K562 (cell line): ENCODE data around the gene SULT1C4. TPM values are rescaled to one million over a fixed set of nuclear protein-coding genes. Genes with fewer than 3 reads are reported as not detected.

Experiments
- ATAC-seq: fragments of 200-7000 bp; cut with Tn5 transposase; 3 replicates; pipeline ENCODE4 v1.9.1; 2020; ENCODE audit warnings: moderate library complexity
- BruUV-seq: library from RNA; stranded (reverse); fragments of 400-500 nt; replicated peaks from 2 replicates; lab custom pipeline; 2021; lab: Mats Ljungman, UMichigan
- CTCF ChIA-PET: fragments of 300-600 bp; formaldehyde crosslinking; extraction: SDS; loops from one replicate; lab custom pipeline; 2021; ENCODE audit warnings: low intra/inter-chr PET ratio; lab: Yijun Ruan, JAX
- POLR2A ChIA-PET: fragments of 300-600, 350-650 bp; sonication (Branson Sonifier 250); formaldehyde crosslinking; extraction: SDS; loops from one replicate; lab custom pipeline; 2021; ENCODE audit warnings: antibody characterized with exemption, inconsistent platforms; lab: Yijun Ruan, JAX
- DNase-seq, 4 experiments: peaks; one replicate each; pipeline versions ENCODE4 v3.0.0 to v3.0.0-alpha.2; 2011 to 2018; ENCODE audit warnings: low spot score in 3 of 4, mixed read lengths in 3 of 4; ENCODE audit errors: extremely low read depth in 1 of 4
- FAIRE-seq: peaks from 2 replicates; lab custom pipeline; 2011; peaks lifted over from hg19 to GRCh38; lab: Jason Lieb, UNC
- H2AFZ ChIP-seq: 2 replicates; pipeline ENCODE4 v1.6.0; 2011; ENCODE audit warnings: low read depth, low read length, control low read depth, inconsistent platforms
- H3K27ac ChIP-seq: fragments of 200-600 bp; 3 replicates; pipeline ENCODE4 v1.8.0; 2011; ENCODE audit warnings: low read depth, mild to moderate bottlenecking, control low read depth, inconsistent platforms, low read length, moderate library complexity, mixed read lengths; ENCODE audit errors: extremely low read depth
- H3K27me3 ChIP-seq, 2 experiments: fragments of 300-600 bp in 1 of 2; 2 replicates in 1 of 2; 3 replicates in 1 of 2; pipeline versions ENCODE4 v1.6.0 to v1.8.0; 2011; ENCODE audit warnings: inconsistent platforms in 2 of 2, low read length in 2 of 2, mild to moderate bottlenecking in 1 of 2, mixed read lengths in 1 of 2, moderate library complexity in 1 of 2; ENCODE audit not compliant: control insufficient read depth in 2 of 2, insufficient read depth in 2 of 2
- H3K36me3 ChIP-seq: fragments of 300-600 bp; 3 replicates; pipeline ENCODE4 v1.8.0; 2011; ENCODE audit warnings: mild to moderate bottlenecking, low read length, inconsistent platforms; ENCODE audit not compliant: control insufficient read depth, insufficient read depth
- H3K4me1 ChIP-seq, 2 experiments: fragments of 200-600 bp in 1 of 2; replicated peaks in 1 of 2; 2 replicates in 1 of 2; 3 replicates in 1 of 2; pipeline versions ENCODE4 v1.5.1 to v1.8.0; 2011; ENCODE audit warnings: inconsistent platforms in 2 of 2, low read length in 2 of 2, mild to moderate bottlenecking in 1 of 2, mixed read lengths in 1 of 2, moderate library complexity in 1 of 2; ENCODE audit not compliant: control insufficient read depth in 2 of 2, insufficient read depth in 2 of 2
- H3K4me2 ChIP-seq: 2 replicates; pipeline ENCODE4 v1.6.1; 2011; ENCODE audit warnings: low read length, control low read depth, inconsistent platforms, mixed read lengths; ENCODE audit not compliant: insufficient read depth
- H3K4me3 ChIP-seq: fragments of 200-600 bp; sonication (generic), shearing (Covaris generic); 2 replicates; pipeline ENCODE4 v1.5.1; 2016; ENCODE audit warnings: control low read depth, inconsistent platforms
- H3K79me2 ChIP-seq: fragments of 200-600 bp; 3 replicates; pipeline ENCODE4 v1.8.0; 2011; ENCODE audit warnings: low read length, inconsistent platforms; ENCODE audit not compliant: control insufficient read depth, insufficient read depth
- H3K9ac ChIP-seq, 2 experiments: 2 replicates each; pipeline versions ENCODE4 v1.6.0 to v1.6.1; 2011; ENCODE audit warnings: low read depth in 2 of 2, low read length in 2 of 2, control low read depth in 1 of 2, inconsistent platforms in 1 of 2, mild to moderate bottlenecking in 1 of 2, mixed read lengths in 1 of 2; ENCODE audit not compliant: insufficient read depth in 1 of 2
- H3K9me1 ChIP-seq: one replicate; pipeline ENCODE4 v1.6.0; 2011; ENCODE audit warnings: inconsistent platforms, mild to moderate bottlenecking, low read length, moderate library complexity; ENCODE audit not compliant: control insufficient read depth, insufficient read depth
- H3K9me3 ChIP-seq: replicated peaks from 2 replicates; pipeline ENCODE4 v1.5.1; 2011; ENCODE audit warnings: low read depth, low read length, inconsistent platforms; ENCODE audit not compliant: control insufficient read depth, insufficient read depth
- H4K20me1 ChIP-seq: replicated peaks from 2 replicates; pipeline ENCODE4 v1.6.1; 2011; ENCODE audit warnings: low read length, inconsistent platforms, mixed read lengths; ENCODE audit not compliant: control insufficient read depth, insufficient read depth
- BRCA1 ChIP-seq, 2 experiments: fragments of 450-650 bp in 1 of 2; sonication (generic) in 1 of 2; formaldehyde crosslinking in 1 of 2; IDR thresholded peaks; 2 replicates each; pipeline versions ENCODE4 v1.5.0 to v1.6.1; 2017 to 2020; ENCODE audit warnings: mild to moderate bottlenecking in 1 of 2, missing genetic modification reagents in 1 of 2
- CEBPB ChIP-seq: fragments of 450-650 bp; IDR thresholded peaks from 2 replicates; pipeline ENCODE4 v1.6.1; 2016; ENCODE audit warnings: missing genetic modification characterization, missing compliant biosample characterization
- CEBPG ChIP-seq, 3 experiments: fragments of 200-800 bp in 1 of 3; sonication (Bioruptor generic) in 1 of 3; sonication (generic) in 1 of 3; formaldehyde crosslinking in 1 of 3; IDR thresholded peaks in 2 of 3; conservative IDR thresholded peaks in 1 of 3; 2 replicates each; pipeline versions ENCODE4 v1.6.1 to v1.8.0; 2016 to 2022; ENCODE audit warnings: missing compliant biosample characterization in 2 of 3, missing genetic modification characterization in 2 of 3, mild to moderate bottlenecking in 1 of 3, missing genetic modification reagents in 1 of 3
- FOXP1 ChIP-seq: sonication (generic); formaldehyde crosslinking; IDR thresholded peaks from 2 replicates; pipeline ENCODE4 v1.8.0; 2022; ENCODE audit warnings: mild to moderate bottlenecking, missing genetic modification reagents
- KDM1A ChIP-seq, 2 experiments: fragments of 450-650 bp; IDR thresholded peaks; 2 replicates each; pipeline ENCODE4 v1.6.1; 2016; ENCODE audit warnings: mild to moderate bottlenecking in 2 of 2
- ZNF282 ChIP-seq: sonication (generic); formaldehyde crosslinking; IDR thresholded peaks from 2 replicates; pipeline ENCODE4 v1.8.1; 2023; ENCODE audit warnings: missing genetic modification reagents
- ZNF316 ChIP-seq: fragments of 450-650 bp; IDR thresholded peaks from 2 replicates; pipeline ENCODE4 v1.6.1; 2016
- WGBS: fragments of 100-300 bp; shearing (Covaris generic); methylation state at CpG from one replicate; pipeline ENCODE4 v1.1.6; 2016; ENCODE audit warnings: low coverage, mixed read lengths; ENCODE audit not compliant: insufficient coverage; ENCODE audit errors: missing lambda C conversion rate; 5-methylcytosine and 5-hydroxymethylcytosine counted together
- in situ Hi-C: fragments of 300-500 bp; cut with MboI; formaldehyde crosslinking; loops from 4 replicates; pipeline ENCODE4 v1.15.0; 2018; ENCODE audit warnings: inconsistent platforms, mixed read lengths
- intact Hi-C: fragments of 100-400 bp; cut with micrococcal nuclease; formaldehyde crosslinking; loops from 2 replicates; pipeline ENCODE4 v1.14.2; 2022
- polyA plus RNA-seq, 8 experiments: library from polyadenylated mRNA; depleted of rRNA in 4 of 8; stranded (reverse) in 5 of 8; unstranded in 3 of 8; fragments of >200 nt; fragmentation: Nextera tagmentation in 2 of 8; fragmentation: Illumina TruSeq in 1 of 8; extraction: Ambion mirVana in 2 of 8; extraction: Trizol in 1 of 8; gene quantifications; 2 replicates each; pipeline versions ENCODE4 v1.2.1 to v1.2.3, GENCODE V29; 2011 to 2014; ENCODE audit warnings: inconsistent platforms in 1 of 8, missing spikeins in 1 of 8
- total RNA-seq, 7 experiments: library from RNA; depleted of rRNA in 6 of 7; stranded (reverse); fragments of >200 nt in 6 of 7; fragmentation: Illumina TruSeq in 2 of 7; extraction: Trizol in 2 of 7; gene quantifications; 2 replicates each; pipeline versions ENCODE4 v1.2.1 to v1.2.3, GENCODE V29; 2011 to 2021; ENCODE audit warnings: low replicate concordance in 1 of 7
- TF ChIP-seq, protein P1 (sequence below): fragments of 250-450 bp; sonication (Bioruptor Pico); IDR thresholded peaks from 2 replicates; pipeline ENCODE4 v1.5.0; 2021
- TF ChIP-seq, protein P2 (sequence below): sonication (generic); formaldehyde crosslinking; IDR thresholded peaks from 2 replicates; pipeline ENCODE4 v1.8.0; 2023; ENCODE audit warnings: missing genetic modification reagents, mild to moderate bottlenecking, borderline replicate concordance

SULT1C4 gene
- total and polyA plus RNA-seq, 9 of the 15 experiments (the other 6 are each of a cell fraction or from before 2014, with no cell fraction given): 0.04 to 0.14 (median 0.09) TPM; not detected in 5

DNA sequence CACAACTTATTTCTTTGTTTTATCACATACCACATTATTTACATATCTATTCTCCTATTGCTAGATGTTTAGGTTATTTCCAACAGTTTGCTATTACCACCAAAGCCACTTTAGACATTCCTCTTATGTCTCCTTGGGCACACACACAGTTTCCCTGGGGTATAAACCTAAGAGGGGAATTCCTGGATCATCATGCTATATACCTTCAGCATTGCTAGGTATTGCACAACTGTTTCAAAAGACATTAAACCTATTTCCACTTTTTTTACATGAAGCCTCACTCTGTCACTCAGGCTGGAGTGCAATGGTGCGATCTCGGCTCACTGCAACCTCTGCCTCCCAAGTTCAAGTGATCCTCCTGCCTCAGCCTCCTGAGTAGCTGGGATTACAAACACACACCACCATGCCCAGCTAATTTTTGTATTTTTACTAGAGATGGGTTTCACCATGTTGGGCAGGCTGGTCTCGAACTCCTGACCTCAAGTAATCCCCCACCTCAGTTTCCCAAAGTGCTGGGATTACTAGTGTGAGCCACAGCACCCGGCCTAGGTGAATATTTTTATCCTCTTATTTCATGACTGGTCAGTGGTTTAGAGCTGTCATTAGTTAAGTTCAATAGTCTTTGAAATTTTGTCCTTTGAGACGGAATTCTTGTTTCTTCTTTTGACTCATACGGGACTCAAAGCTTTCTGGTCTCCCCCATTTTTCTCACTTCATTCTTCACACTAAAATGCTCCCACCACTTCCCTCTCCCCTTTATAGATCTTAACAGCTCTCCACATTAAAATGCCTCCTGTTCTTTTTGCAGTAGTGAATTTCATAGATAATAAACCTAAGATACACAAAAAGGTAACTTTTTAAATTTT lies 30.3 kb downstream of the SULT1C4 start:
- Histone ChIP-seq H2AFZ (no peak overlapping the region), H3K4me1 (no peaks in the 10 kb centered on the region; a peak in 1 of 5 replicates), H3K9ac (no peak overlapping the region), H3K4me3 (no peak overlapping the region), H4K20me1 (no peaks in the 10 kb centered on the region), H3K79me2 (no peaks in the 10 kb centered on the region), H3K4me2 (no peak overlapping the region), H3K9me3 (peaks cover 5% of the 10 kb centered on the region), H3K27me3 (no peaks in the 10 kb centered on the region), H3K27ac (no peak overlapping the region), H3K36me3 (no peaks in the 10 kb centered on the region; the same call in 2 of the 3 replicates), H3K9me1 (no peaks in the 10 kb centered on the region)
- ATAC-seq: no peak
- intact Hi-C loops: no loop called here
- ChIA-PET CTCF (no interaction called here), POLR2A (no interaction called here)
- in situ Hi-C loops: no loop called here
- WGBS: 25% methylated on average over 6 of the region's 6 CpGs
- DNase-seq: no peak
- no peak for FAIRE-seq
- no TSS peak for BruUV-seq
- TF ChIP-seq BRCA1 (IDR thresholded peaks at IDR 0.05) (no peak), BRCA1 (CRISPR knock-in tag; IDR thresholded peaks at IDR 0.05) (no peak), ZNF282 (CRISPR knock-in tag) (no peak), FOXP1 (no peak), CEBPB (tag) (peak; percentile 46; the same call in 1 of the 2 replicates), CEBPG (CRISPR knock-in tag; IDR thresholded peaks at IDR 0.05) (no peak), CEBPG (tag; conservative IDR thresholded peaks at IDR 0.05 in 1 of 2, IDR thresholded peaks at IDR 0.05 in 1 of 2) (peak in 1 of 2 experiments; percentile 41; a peak in 1 of 4 replicates), ZNF316 (no peak), KDM1A (IDR thresholded peaks at IDR 0.05) (no peak)
- TF ChIP-seq, protein P1, sequence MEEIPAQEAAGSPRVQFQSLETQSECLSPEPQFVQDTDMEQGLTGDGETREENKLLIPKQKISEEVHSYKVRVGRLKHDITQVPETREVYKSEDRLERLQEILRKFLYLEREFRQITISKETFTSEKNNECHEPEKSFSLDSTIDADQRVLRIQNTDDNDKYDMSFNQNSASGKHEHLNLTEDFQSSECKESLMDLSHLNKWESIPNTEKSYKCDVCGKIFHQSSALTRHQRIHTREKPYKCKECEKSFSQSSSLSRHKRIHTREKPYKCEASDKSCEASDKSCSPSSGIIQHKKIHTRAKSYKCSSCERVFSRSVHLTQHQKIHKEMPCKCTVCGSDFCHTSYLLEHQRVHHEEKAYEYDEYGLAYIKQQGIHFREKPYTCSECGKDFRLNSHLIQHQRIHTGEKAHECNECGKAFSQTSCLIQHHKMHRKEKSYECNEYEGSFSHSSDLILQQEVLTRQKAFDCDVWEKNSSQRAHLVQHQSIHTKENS (CRISPR knock-in tag): no peak
- TF ChIP-seq, protein P2, sequence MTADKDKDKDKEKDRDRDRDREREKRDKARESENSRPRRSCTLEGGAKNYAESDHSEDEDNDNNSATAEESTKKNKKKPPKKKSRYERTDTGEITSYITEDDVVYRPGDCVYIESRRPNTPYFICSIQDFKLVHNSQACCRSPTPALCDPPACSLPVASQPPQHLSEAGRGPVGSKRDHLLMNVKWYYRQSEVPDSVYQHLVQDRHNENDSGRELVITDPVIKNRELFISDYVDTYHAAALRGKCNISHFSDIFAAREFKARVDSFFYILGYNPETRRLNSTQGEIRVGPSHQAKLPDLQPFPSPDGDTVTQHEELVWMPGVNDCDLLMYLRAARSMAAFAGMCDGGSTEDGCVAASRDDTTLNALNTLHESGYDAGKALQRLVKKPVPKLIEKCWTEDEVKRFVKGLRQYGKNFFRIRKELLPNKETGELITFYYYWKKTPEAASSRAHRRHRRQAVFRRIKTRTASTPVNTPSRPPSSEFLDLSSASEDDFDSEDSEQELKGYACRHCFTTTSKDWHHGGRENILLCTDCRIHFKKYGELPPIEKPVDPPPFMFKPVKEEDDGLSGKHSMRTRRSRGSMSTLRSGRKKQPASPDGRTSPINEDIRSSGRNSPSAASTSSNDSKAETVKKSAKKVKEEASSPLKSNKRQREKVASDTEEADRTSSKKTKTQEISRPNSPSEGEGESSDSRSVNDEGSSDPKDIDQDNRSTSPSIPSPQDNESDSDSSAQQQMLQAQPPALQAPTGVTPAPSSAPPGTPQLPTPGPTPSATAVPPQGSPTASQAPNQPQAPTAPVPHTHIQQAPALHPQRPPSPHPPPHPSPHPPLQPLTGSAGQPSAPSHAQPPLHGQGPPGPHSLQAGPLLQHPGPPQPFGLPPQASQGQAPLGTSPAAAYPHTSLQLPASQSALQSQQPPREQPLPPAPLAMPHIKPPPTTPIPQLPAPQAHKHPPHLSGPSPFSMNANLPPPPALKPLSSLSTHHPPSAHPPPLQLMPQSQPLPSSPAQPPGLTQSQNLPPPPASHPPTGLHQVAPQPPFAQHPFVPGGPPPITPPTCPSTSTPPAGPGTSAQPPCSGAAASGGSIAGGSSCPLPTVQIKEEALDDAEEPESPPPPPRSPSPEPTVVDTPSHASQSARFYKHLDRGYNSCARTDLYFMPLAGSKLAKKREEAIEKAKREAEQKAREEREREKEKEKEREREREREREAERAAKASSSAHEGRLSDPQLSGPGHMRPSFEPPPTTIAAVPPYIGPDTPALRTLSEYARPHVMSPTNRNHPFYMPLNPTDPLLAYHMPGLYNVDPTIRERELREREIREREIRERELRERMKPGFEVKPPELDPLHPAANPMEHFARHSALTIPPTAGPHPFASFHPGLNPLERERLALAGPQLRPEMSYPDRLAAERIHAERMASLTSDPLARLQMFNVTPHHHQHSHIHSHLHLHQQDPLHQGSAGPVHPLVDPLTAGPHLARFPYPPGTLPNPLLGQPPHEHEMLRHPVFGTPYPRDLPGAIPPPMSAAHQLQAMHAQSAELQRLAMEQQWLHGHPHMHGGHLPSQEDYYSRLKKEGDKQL (CRISPR knock-in tag): no peak
